Parathyroid adenoma (tissue), 2 donors: ENCODE measurements around the gene MST1.
"Not testable (repeated sequence)": the region's sequence is repeated elsewhere in the genome, so short reads cannot be mapped to it uniquely, and the experiment has no call there.

ENCODE experiments used
- H2AFZ ChIP-seq: fragments of 300-600 bp; sonication (generic); one replicate; pipeline ENCODE4 v1.7.0; 2017; ENCODE audit warnings: antibody characterized with exemption, mild to moderate bottlenecking
- H3K27ac ChIP-seq: fragments of 300-600 bp; sonication (generic); one replicate; pipeline ENCODE4 v1.7.0; 2017
- H3K27me3 ChIP-seq: fragments of 300-600 bp; sonication (generic); one replicate; pipeline ENCODE4 v1.7.0; 2017; ENCODE audit warnings: low read length; ENCODE audit not compliant: control insufficient read depth, insufficient read depth
- H3K36me3 ChIP-seq: fragments of 300-600 bp; sonication (generic); one replicate; pipeline ENCODE4 v1.7.0; 2017; ENCODE audit warnings: low read length; ENCODE audit not compliant: control insufficient read depth, insufficient read depth
- H3K4me1 ChIP-seq: fragments of 300-600 bp; sonication (generic); one replicate; pipeline ENCODE4 v1.7.0; 2017; ENCODE audit warnings: control low read depth
- H3K4me2 ChIP-seq: fragments of 300-600 bp; sonication (generic); one replicate; pipeline ENCODE4 v1.7.0; 2017; ENCODE audit warnings: low read length
- H3K4me3 ChIP-seq: fragments of 300-600 bp; sonication (generic); one replicate; pipeline ENCODE4 v1.7.0; 2017; ENCODE audit warnings: low read depth, low read length
- H3K79me2 ChIP-seq: fragments of 300-600 bp; sonication (generic); one replicate; pipeline ENCODE4 v1.7.0; 2017; ENCODE audit warnings: control low read depth
- H3K9ac ChIP-seq: fragments of 300-600 bp; sonication (generic); one replicate; pipeline ENCODE4 v1.7.0; 2017; ENCODE audit warnings: mild to moderate bottlenecking
- H3K9me3 ChIP-seq: fragments of 300-600 bp; sonication (generic); one replicate; pipeline ENCODE4 v1.7.0; 2017; ENCODE audit warnings: low read length; ENCODE audit not compliant: control insufficient read depth
- TF ChIP-seq, protein P1 (sequence below): fragments of 300-600 bp; sonication (generic); IDR thresholded peaks from one replicate; pipeline ENCODE4 v1.7.0; 2017; ENCODE audit warnings: antibody characterized with exemption, mild to moderate bottlenecking
- donor health status: primary hyperparathyroidism.

The MST1 gene

DNA sequence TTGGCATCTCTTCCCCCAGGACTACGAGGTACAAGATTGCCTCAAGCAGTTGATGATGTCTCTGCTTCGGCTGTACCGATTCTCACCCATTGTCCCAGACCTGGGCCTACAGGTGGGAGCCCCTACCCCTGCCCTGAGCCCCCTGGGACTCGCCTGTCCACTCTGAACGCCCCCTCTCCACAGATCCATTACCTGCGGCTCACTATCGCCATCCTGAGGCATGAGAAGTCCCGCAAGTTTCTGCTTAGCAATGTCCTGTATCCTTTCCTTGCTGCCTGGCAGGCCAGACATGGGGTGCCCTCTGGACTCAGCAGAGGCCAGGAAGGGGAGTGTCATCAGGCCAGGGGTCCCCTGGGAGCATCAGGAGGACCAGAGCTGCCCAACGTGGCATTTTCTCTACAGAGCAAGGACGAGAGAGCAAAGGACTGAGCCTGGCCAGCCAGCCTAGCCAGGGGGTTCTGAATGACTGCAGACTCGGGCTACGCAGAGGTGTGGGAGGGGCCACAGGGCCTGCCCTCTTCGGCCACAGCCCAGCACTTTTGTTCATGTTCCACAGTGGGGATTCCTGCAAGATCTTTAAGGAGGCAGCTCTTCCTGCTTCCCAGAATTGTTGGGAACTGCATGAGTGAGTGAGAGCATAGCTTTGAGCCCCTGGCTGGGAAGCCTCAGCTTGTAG, 11.3 kb upstream of the MST1 start:
- H3K4me1 ChIP-seq: peaks cover 3% of the 10 kb centered on the region
- no peaks in the 10 kb centered on the region for H3K27me3 ChIP-seq
- peaks cover 4% of the 10 kb centered on the region for H3K79me2 ChIP-seq
- no peak overlapping the region for H3K9ac ChIP-seq
- TF ChIP-seq, protein P1, sequence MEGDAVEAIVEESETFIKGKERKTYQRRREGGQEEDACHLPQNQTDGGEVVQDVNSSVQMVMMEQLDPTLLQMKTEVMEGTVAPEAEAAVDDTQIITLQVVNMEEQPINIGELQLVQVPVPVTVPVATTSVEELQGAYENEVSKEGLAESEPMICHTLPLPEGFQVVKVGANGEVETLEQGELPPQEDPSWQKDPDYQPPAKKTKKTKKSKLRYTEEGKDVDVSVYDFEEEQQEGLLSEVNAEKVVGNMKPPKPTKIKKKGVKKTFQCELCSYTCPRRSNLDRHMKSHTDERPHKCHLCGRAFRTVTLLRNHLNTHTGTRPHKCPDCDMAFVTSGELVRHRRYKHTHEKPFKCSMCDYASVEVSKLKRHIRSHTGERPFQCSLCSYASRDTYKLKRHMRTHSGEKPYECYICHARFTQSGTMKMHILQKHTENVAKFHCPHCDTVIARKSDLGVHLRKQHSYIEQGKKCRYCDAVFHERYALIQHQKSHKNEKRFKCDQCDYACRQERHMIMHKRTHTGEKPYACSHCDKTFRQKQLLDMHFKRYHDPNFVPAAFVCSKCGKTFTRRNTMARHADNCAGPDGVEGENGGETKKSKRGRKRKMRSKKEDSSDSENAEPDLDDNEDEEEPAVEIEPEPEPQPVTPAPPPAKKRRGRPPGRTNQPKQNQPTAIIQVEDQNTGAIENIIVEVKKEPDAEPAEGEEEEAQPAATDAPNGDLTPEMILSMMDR: no peak
- H3K36me3 ChIP-seq: no peaks in the 10 kb centered on the region
- no peak overlapping the region for H3K27ac ChIP-seq
- no peaks in the 10 kb centered on the region for H3K9me3 ChIP-seq
- H3K4me3 ChIP-seq: no peak overlapping the region
- H2AFZ ChIP-seq: no peak overlapping the region
- no peak overlapping the region for H3K4me2 ChIP-seq

DNA sequence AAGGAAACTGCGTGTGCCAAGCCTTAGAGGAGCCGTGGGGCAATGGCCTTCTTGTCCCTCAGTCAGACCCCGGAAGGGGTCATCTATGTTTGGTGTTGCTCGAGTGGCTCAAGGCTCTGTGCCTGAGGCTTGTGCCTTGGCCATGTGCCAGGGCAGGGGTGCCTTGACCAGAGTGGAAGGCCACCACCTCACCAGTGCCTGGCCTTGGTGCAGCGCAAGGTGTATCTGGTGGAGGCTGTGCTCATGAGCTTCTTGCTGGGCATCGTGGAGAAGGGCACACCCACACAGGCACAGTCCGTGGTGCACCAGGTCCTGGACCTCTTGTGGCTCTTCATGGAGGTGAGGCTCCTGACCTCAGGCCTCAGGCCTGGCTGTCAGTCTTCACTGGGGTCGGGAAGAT, 10.7 kb upstream of the MST1 start:
- Histone ChIP-seq H3K27ac (no peak overlapping the region), H3K4me1 (peaks cover 3% of the 10 kb centered on the region), H2AFZ (no peak overlapping the region), H3K36me3 (no peaks in the 10 kb centered on the region), H3K27me3 (no peaks in the 10 kb centered on the region), H3K9me3 (no peaks in the 10 kb centered on the region), H3K79me2 (peaks cover 4% of the 10 kb centered on the region), H3K4me2 (no peak overlapping the region), H3K9ac (no peak overlapping the region), H3K4me3 (no peak overlapping the region)
- TF ChIP-seq, protein P1: no peak

DNA sequence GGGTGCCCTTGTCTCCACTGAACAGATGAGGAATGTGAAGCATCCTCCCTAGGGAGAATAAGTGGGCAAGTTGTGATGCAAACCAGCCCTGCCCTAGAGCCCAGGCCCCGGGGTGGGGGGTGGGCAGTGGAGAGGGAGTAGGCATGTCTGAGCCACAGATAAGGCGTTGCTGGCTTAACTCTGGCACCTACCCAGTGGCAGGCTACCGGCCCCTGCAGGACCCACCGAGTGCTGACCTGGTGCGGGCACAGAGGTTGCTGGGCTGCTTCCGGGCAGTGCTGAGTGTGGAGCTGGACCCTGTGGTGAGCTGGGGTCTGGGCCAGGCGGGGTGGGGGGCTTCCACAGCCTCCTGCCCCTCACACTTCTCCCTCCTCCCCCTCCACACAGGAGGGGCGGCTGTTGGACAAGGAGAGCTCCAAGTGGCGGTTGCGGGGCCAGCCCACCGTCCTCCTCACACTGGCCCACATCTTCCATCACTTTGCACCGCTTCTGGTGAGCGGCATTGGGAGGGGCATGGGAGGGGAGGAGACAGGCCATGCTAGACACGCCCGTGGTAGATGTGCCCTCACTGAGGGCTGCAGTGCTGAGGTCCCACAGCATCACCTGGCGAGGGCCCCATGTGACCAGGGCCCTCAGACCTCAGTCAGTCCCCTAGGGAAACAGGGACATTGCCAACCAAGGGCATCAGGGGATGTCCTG, 10.2 kb upstream of the MST1 start:
- peaks cover 3% of the 10 kb centered on the region for H3K4me1 ChIP-seq
- H2AFZ ChIP-seq: no peak overlapping the region
- no peak overlapping the region for H3K4me3 ChIP-seq
- H3K36me3 ChIP-seq: no peaks in the 10 kb centered on the region
- peaks cover 4% of the 10 kb centered on the region for H3K79me2 ChIP-seq
- H3K4me2 ChIP-seq: no peak overlapping the region
- TF ChIP-seq, protein P1: no peak
- no peak overlapping the region for H3K27ac ChIP-seq
- H3K27me3 ChIP-seq: no peaks in the 10 kb centered on the region
- H3K9ac ChIP-seq: no peak overlapping the region
- no peaks in the 10 kb centered on the region for H3K9me3 ChIP-seq

DNA sequence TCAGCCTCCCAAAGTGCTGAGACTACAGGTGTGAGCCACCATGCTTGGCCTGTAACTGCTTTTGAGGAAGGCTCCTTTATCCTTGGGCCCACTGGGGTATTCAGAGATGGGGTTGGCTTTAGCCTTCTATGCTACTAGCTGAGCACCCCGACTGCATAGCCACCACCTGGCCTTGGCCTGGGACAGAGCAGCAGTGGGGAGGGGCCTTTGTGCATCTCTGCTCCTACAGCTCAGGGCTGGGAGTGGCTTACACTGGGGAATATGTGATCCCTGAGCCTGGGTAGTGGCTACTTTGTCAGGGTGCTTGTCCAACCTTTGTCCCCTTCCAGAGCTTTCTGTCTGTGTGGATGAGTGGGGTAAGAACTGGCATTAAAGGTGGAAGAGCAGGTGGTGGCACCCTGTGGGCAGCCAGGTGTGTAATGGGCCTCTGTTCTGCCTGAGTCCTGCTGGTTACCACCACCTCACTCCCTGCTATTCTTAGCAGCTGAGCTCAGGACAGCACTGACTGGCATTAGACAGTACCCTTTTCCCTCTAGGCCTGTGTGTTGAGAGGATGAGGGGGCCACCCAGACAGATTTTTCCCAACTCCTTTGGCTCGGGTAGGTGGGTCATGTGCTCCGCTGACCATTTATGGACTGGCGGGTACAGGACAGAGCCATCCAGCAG, 6.2 kb upstream of the MST1 start:
- not testable (repeated sequence) for H3K9me3 ChIP-seq, H3K79me2 ChIP-seq, H3K9ac ChIP-seq, H3K4me3 ChIP-seq, H3K4me1 ChIP-seq, H3K36me3 ChIP-seq, H2AFZ ChIP-seq, H3K4me2 ChIP-seq, H3K27me3 ChIP-seq, H3K27ac ChIP-seq

DNA sequence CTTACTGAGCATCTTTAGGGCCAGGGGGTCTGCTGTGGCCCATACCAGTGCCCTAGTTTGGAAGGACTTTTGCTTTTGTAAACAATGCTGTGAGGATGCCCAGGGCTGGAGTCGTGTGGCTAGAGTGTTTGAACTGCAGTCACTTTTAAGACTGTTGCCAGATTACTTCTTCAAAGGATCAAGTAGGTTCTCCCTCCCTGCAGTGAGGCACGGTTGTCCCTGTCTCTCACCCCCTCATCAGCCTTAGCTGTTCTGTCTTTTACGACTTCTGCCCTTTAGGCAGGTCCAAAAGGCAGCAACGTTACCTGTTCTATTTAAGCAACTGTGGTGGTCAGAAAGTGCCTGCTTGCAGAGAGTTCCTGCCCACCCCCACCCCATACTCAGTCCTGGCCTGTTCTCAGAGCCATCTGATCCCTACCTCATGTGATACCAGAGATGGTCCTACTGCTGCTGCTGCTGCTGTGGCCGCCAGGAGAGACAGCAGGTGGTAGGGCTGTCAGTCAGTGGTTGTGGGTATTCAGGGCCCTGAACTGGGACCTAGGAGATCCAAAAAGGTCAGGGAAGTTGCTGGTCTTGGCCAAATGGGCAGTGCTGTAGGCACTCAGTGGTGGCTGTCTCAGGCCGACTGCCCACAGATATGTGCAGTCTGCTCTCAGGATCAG, 5.3 kb upstream of the MST1 start:
- H3K36me3 ChIP-seq, H2AFZ ChIP-seq, H3K27me3 ChIP-seq, H3K27ac ChIP-seq, H3K9ac ChIP-seq, H3K9me3 ChIP-seq, H3K4me2 ChIP-seq, H3K4me3 ChIP-seq, H3K4me1 ChIP-seq, H3K79me2 ChIP-seq: not testable (repeated sequence)

DNA sequence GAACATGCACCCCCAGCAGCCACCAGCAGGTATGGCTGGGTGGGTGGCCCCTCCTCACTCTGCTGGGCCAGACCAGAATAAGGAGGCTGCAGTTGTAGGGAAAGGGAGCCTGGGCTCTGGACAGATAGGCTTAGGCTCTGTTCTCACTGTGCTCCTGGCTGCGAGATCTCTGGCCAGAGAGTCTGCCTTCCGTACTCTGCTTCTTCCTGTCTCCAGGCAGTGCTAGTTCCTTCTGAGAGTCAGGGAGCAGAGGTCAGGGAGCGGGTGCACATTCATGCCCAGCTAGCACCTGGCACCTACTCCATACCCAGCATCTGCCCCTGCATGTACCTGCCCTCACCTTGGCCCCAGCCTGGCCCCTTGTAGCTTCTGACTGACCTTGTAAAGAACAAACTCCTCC, 2.2 kb upstream of the MST1 start:
- not testable (repeated sequence) for H3K9me3 ChIP-seq, H3K9ac ChIP-seq, H3K4me3 ChIP-seq

DNA sequence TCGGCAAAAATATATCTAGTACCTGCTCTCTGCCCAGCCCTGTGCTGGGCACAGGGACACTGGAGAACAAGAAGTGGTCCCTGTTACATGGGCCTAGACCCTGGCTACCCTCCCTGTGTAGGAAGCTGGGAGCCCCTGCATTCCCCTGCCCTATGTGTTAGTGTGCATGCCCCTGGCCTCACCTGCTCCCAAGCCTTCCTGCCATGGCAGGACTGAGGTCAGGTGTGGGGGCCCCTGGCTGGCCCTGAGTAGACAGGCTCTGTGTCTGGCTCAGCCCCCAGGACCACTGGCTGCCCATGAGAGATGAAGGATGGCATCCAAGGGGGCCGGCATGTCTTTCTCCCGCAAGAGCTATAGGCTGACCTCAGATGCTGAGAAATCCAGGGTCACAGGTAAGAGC, 1.6 kb upstream of the MST1 start:
- not testable (repeated sequence) for H3K4me3 ChIP-seq, H3K27me3 ChIP-seq, H3K9me3 ChIP-seq, H3K4me2 ChIP-seq, H3K27ac ChIP-seq, H3K9ac ChIP-seq, H3K79me2 ChIP-seq, H2AFZ ChIP-seq, H3K36me3 ChIP-seq
- H3K4me1 ChIP-seq: peaks cover 18% of the 10 kb centered on the region

More for the DNA sequence above, 2.2 kb upstream of the MST1 start:
- H2AFZ ChIP-seq, H3K27me3 ChIP-seq, H3K4me2 ChIP-seq, H3K27ac ChIP-seq, H3K36me3 ChIP-seq, H3K79me2 ChIP-seq: not testable (repeated sequence)
- H3K4me1 ChIP-seq: peaks cover 18% of the 10 kb centered on the region
